ENCODE measurements around the gene GPRC5B. TPM values are rescaled to one million over a fixed set of nuclear protein-coding genes. Genes with fewer than 3 reads are reported as not detected.

The GPRC5B gene
- total RNA-seq, 3 donors from 2014 or later, result 16.3 to 26.6 (median 20.3) TPM

DNA sequence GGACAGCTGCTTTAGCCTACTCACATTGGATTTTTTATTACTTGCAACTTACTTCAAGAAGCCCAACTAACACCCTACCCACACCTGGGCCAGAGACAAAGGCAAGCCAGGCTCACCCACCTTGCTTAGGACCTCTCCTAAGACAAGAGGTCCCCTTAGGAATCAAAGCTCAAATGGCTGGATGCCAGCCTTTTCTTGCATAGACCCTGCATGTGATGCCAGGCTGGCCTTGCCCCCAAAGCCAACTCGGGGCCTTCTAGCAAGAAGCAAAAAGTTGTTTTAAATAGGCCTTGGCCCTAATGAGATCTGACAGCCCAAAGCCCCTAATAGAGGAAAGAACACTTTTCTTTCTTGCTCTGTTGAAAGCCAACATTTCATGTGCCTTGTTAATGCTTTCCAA is 20.7 kb downstream of the GPRC5B start:
- Histone ChIP-seq H3K36me3 (no peaks in the 10 kb centered on the region), H3K4me3 (no peak overlapping the region), H3K4me1 (peaks cover 0 to 5% of the 10 kb centered on the region in 2 donors), H3K9me3 (no peaks in the 10 kb centered on the region), H3K27ac (peak overlapping the region in 1 of 2 donors; percentile 3), H3K27me3 (no peaks in the 10 kb centered on the region)
- DNase-seq (ENCODE audit: low spot score in 2 of 2), result no peak
- intact Hi-C loops (cut with DNase I; ENCODE audit: low total_unique reads), result no loop called here
- TF ChIP-seq POLR2AphosphoS5 (IDR thresholded peaks at IDR 0.05), result no peak
- no peak for TF ChIP-seq POLR2A (IDR thresholded peaks at IDR 0.05)
- TF ChIP-seq, protein P1, sequence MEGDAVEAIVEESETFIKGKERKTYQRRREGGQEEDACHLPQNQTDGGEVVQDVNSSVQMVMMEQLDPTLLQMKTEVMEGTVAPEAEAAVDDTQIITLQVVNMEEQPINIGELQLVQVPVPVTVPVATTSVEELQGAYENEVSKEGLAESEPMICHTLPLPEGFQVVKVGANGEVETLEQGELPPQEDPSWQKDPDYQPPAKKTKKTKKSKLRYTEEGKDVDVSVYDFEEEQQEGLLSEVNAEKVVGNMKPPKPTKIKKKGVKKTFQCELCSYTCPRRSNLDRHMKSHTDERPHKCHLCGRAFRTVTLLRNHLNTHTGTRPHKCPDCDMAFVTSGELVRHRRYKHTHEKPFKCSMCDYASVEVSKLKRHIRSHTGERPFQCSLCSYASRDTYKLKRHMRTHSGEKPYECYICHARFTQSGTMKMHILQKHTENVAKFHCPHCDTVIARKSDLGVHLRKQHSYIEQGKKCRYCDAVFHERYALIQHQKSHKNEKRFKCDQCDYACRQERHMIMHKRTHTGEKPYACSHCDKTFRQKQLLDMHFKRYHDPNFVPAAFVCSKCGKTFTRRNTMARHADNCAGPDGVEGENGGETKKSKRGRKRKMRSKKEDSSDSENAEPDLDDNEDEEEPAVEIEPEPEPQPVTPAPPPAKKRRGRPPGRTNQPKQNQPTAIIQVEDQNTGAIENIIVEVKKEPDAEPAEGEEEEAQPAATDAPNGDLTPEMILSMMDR (IDR thresholded peaks at IDR 0.05), result no peak

DNA sequence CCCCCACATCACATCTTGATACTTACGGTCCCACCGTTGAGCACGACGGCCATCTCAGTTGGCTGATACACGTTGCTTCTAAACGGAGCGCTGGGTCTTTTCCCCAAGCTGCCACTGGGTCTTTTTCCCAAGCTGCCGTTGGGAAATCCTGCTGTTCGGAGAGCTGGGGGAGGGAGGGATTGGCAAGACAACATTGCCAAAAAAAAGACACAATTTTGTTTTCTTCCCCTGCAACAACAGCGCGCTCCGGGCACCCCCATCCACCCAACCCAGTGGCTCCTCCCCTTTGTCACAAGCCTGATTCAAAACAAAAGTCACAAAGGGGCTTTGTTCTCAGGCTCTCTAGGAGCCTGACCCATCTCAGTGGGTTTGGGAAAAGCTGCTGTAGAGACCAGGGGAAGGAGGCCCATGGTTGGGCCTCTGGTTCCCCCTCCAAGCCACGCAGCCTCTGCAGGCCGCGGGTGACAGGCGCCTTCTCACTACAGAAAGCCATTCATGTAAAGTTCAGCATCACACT is 22.8 kb downstream of the GPRC5B start:
- intact Hi-C loops (cut with DNase I; ENCODE audit: low total_unique reads), result no loop called here
- peak overlapping the region; percentile 77 to 84 for H3K27ac ChIP-seq
- TF ChIP-seq POLR2AphosphoS5 (IDR thresholded peaks at IDR 0.05), result no peak
- no peak for TF ChIP-seq POLR2A (IDR thresholded peaks at IDR 0.05)
- TF ChIP-seq, protein P1 (IDR thresholded peaks at IDR 0.05), result no peak

DNA sequence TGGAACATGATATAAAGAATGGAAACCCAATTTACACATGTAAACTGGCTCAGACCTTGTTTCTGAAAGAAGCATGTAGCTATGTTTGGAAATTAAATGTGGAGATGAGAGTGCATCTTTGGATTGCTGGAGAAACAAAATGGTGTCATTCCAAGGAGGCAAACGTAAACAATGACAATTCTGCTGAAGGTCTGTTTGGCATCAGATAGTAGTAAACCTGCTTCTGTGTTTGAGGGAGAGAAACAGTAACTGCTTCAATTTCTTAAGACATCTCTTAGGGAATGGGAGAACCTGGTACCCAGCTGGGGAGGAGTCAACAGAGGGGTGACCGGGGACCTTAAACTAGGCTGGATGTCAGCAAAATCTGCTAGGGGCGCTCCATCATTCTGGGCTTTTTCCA is 23.5 kb downstream of the GPRC5B start:
- no peak for DNase-seq (ENCODE audit: low spot score in 2 of 2)
- intact Hi-C loops (cut with DNase I; ENCODE audit: low total_unique reads), result no loop called here
- peak overlapping the region; percentile 77 to 84 for H3K27ac ChIP-seq
- peaks cover 0 to 5% of the 10 kb centered on the region in 2 donors for H3K4me1 ChIP-seq
- peak overlapping the region in 2 of 3 donors; percentile 47 to 52 for H3K4me3 ChIP-seq
- no peaks in the 10 kb centered on the region for H3K27me3 ChIP-seq
- TF ChIP-seq, protein P1 (IDR thresholded peaks at IDR 0.05), result no peak
- TF ChIP-seq POLR2AphosphoS5 (IDR thresholded peaks at IDR 0.05), result no peak
- TF ChIP-seq POLR2A (IDR thresholded peaks at IDR 0.05), result no peak
- no peaks in the 10 kb centered on the region for H3K9me3 ChIP-seq
- no peaks in the 10 kb centered on the region for H3K36me3 ChIP-seq

More for the DNA sequence above, 22.8 kb downstream of the GPRC5B start:
- Histone ChIP-seq H3K4me3 (peak overlapping the region in 2 of 3 donors; percentile 47 to 52), H3K9me3 (no peaks in the 10 kb centered on the region), H3K4me1 (peaks cover 0 to 5% of the 10 kb centered on the region in 2 donors), H3K36me3 (no peaks in the 10 kb centered on the region), H3K27me3 (no peaks in the 10 kb centered on the region)
- no peak for DNase-seq (ENCODE audit: low spot score in 2 of 2)

DNA sequence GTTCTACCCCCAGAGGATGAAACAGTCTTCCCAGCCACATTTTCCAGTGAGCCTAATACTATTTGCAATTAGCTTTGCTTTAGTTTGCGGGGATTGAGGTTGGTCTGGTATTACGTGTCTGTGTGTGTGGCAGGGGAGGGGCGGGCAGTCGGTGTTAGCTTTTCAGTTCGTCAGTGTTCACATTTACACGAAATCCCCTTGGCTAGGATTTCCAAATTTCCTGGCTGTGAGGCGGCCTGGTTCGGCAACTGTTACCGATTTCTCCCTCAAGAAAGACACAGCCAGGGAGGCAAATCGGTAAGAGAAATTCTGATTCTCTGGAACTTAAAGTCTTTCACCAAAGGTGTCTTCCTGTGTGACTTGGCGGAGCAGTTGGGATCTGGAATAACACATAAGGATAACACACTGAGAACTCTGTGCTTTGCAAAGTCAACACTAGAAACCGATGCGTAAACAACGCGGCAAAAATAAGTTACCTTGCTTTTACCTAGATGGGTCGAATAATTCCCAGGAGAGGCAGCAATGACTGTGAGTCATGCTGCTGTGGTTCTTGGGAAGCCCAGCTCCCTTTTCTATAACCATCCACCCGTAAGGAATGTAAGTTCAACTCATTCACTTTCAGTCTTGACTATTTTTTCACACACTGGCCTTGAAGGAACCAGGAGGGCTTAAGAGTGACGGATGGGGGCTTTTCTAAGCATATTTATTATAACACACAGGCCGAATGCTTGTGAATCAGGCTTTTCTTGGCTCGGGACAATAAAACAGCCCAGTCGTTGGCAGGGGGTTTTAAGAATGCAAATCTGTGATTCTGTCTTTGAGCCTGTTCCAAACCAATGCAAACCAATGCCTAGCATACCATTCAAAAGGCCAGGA is 24.2 kb downstream of the GPRC5B start:
- H3K4me1 ChIP-seq, result peaks cover 0 to 5% of the 10 kb centered on the region in 2 donors
- TF ChIP-seq POLR2A (IDR thresholded peaks at IDR 0.05) (no peak), POLR2AphosphoS5 (IDR thresholded peaks at IDR 0.05) (no peak)
- TF ChIP-seq, protein P1 (IDR thresholded peaks at IDR 0.05), result no peak
- no peaks in the 10 kb centered on the region for H3K36me3 ChIP-seq
- H3K27ac ChIP-seq, result peak overlapping the region; percentile 77 to 78
- no peaks in the 10 kb centered on the region for H3K27me3 ChIP-seq
- intact Hi-C loops (cut with DNase I; ENCODE audit: low total_unique reads), result no loop called here
- peak overlapping the region in 2 of 3 donors; percentile 47 to 50 for H3K4me3 ChIP-seq
- DNase-seq (ENCODE audit: low spot score in 2 of 2), result no peak
- H3K9me3 ChIP-seq, result no peaks in the 10 kb centered on the region

DNA sequence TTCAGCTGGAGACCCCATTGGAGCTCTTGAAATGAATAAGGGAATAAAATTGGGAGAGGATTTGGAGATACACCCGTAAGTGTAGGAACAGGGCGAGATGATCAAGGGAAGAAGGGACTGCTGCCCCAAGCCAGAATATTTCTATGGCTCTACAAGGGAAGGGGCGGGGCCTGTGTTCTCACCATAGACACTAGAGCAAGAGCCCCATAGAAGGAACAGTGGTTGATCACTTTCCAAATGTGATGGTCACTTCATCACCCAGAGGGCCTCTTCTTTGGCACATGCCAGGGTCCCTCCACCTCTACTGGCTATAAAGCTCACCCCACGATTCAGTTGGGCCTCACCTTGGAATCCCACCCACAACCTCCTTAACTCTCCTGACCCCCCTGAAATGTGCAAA is 25.0 kb downstream of the GPRC5B start:
- peaks cover 0 to 5% of the 10 kb centered on the region in 2 donors for H3K4me1 ChIP-seq
- no peak for DNase-seq (ENCODE audit: low spot score in 2 of 2)
- TF ChIP-seq POLR2A (IDR thresholded peaks at IDR 0.05), result no peak
- TF ChIP-seq, protein P1 (IDR thresholded peaks at IDR 0.05), result no peak
- no peak for TF ChIP-seq POLR2AphosphoS5 (IDR thresholded peaks at IDR 0.05)
- peak overlapping the region; percentile 77 to 78 for H3K27ac ChIP-seq
- no peaks in the 10 kb centered on the region for H3K36me3 ChIP-seq
- no peak overlapping the region for H3K4me3 ChIP-seq
- intact Hi-C loops (cut with DNase I; ENCODE audit: low total_unique reads), result no loop called here
- H3K9me3 ChIP-seq, result no peaks in the 10 kb centered on the region
- H3K27me3 ChIP-seq, result no peaks in the 10 kb centered on the region
